A549 (cell line): ENCODE data around the gene COL15A1. TPM values are rescaled to one million over a fixed set of nuclear protein-coding genes. Genes with fewer than 3 reads are reported as not detected.

Experiments used
- ATAC-seq, 2 experiments: fragments of 200-7000 bp in 1 of 2; fragments of >200 bp in 1 of 2; cut with Nextera tagmentation in 1 of 2; cut with Tn5 transposase in 1 of 2; 3 replicates each; pipeline versions ENCODE4 v1.8.0 to v1.9.1; 2018 to 2020; ENCODE audit warnings: mild to moderate bottlenecking in 1 of 2, moderate library complexity in 1 of 2
- CTCF ChIA-PET: fragments of 300-600 bp; sonication (Branson Sonifier 250); formaldehyde crosslinking; extraction: SDS; loops from one replicate; lab custom pipeline; 2021; ENCODE audit warnings: antibody characterized with exemption, inconsistent platforms; lab: Yijun Ruan, JAX
- POLR2A ChIA-PET: fragments of 350-600 bp; formaldehyde crosslinking; extraction: SDS; loops from one replicate; lab custom pipeline; 2021; ENCODE audit warnings: antibody characterized with exemption, inconsistent platforms; lab: Yijun Ruan, JAX
- DNase-seq, 2 experiments: peaks; one replicate each; pipeline versions ENCODE4 v3.0.0 to v3.0.0-alpha.2; 2011 to 2016; ENCODE audit warnings: low read depth in 1 of 2, low spot score in 1 of 2
- FAIRE-seq: peaks from 2 replicates; lab custom pipeline; 2011; peaks lifted over from hg19 to GRCh38; lab: Jason Lieb, UNC
- H3K27ac ChIP-seq, 2 experiments: fragments of >200 bp; sonication (Bioruptor Twin); formaldehyde crosslinking; 3 replicates each; pipeline ENCODE4 v1.5.1; 2016 to 2017
- H3K4me1 ChIP-seq: fragments of >200 bp; sonication (Bioruptor Twin); formaldehyde crosslinking; 3 replicates; pipeline ENCODE4 v1.6.1; 2016
- H3K4me2 ChIP-seq: fragments of >200 bp; sonication (Bioruptor Twin); formaldehyde crosslinking; 3 replicates; pipeline ENCODE4 v1.6.1; 2016
- H3K4me3 ChIP-seq: fragments of >200 bp; sonication (Bioruptor Twin); formaldehyde crosslinking; 3 replicates; pipeline ENCODE4 v1.5.1; 2016
- H3K9me3 ChIP-seq: fragments of >200 bp; sonication (Bioruptor Twin); formaldehyde crosslinking; 3 replicates; pipeline ENCODE4 v1.6.1; 2016
- CBX2 ChIP-seq: fragments of 200-600 bp; sonication (generic); IDR thresholded peaks from 2 replicates; pipeline ENCODE4 v1.6.1; 2016; ENCODE audit warnings: low read depth, mild to moderate bottlenecking, borderline replicate concordance
- CEBPB ChIP-seq, 2 experiments: fragments of >200 bp in 1 of 2; sonication (Bioruptor Twin) in 1 of 2; formaldehyde crosslinking in 1 of 2; IDR thresholded peaks; 2 replicates each; pipeline ENCODE4 v1.6.1; 2012 to 2016
- CHD4 ChIP-seq: fragments of 200-600 bp; sonication (generic); IDR thresholded peaks from 2 replicates; pipeline ENCODE4 v1.6.1; 2016; ENCODE audit warnings: antibody characterized with exemption, mild to moderate bottlenecking, borderline replicate concordance
- EHF ChIP-seq: fragments of 250-450 bp; sonication (Bioruptor Pico); IDR thresholded peaks from 2 replicates; pipeline ENCODE4 v1.5.0; 2020; ENCODE audit warnings: mild to moderate bottlenecking
- EP300 ChIP-seq, 2 experiments: fragments of >200 bp; sonication (Bioruptor Twin); formaldehyde crosslinking; IDR thresholded peaks; 2 replicates in 1 of 2; 3 replicates in 1 of 2; pipeline ENCODE4 v1.6.1; 2016 to 2017
- GATA3 ChIP-seq: IDR thresholded peaks from 2 replicates; pipeline ENCODE4 v1.6.1; 2012; ENCODE audit warnings: borderline replicate concordance
- JUN ChIP-seq, 2 experiments: fragments of >200 bp; sonication (Bioruptor Twin); formaldehyde crosslinking; IDR thresholded peaks; 2 replicates in 1 of 2; 3 replicates in 1 of 2; pipeline ENCODE4 v1.6.1; 2016 to 2017
- KDM5A ChIP-seq: fragments of 200-600 bp; sonication (generic); IDR thresholded peaks from 2 replicates; pipeline ENCODE4 v1.6.1; 2016; ENCODE audit warnings: antibody characterized with exemption, mild to moderate bottlenecking
- MAFK ChIP-seq: fragments of 450-650 bp; IDR thresholded peaks from 2 replicates; pipeline ENCODE4 v1.6.1; 2014; ENCODE audit not compliant: partially characterized antibody
- NR3C1 ChIP-seq: fragments of >200 bp; sonication (Bioruptor Twin); formaldehyde crosslinking; IDR thresholded peaks from 3 replicates; pipeline ENCODE4 v1.6.1; 2017
- PHF8 ChIP-seq: fragments of 200-600 bp; sonication (generic); IDR thresholded peaks from 2 replicates; pipeline ENCODE4 v1.6.1; 2016; ENCODE audit warnings: low read depth, mild to moderate bottlenecking, antibody characterized with exemption, moderate library complexity, borderline replicate concordance
- POLR2AphosphoS2 ChIP-seq: conservative IDR thresholded peaks from 2 replicates; pipeline ENCODE4 v1.6.1; 2012; ENCODE audit warnings: low read length, improper control_type of control experiment, inconsistent platforms
- RFX5 ChIP-seq: fragments of 450-650 bp; IDR thresholded peaks from 2 replicates; pipeline ENCODE4 v1.7.1; 2014; ENCODE audit warnings: antibody characterized with exemption, mild to moderate bottlenecking, moderate library complexity
- SMC3 ChIP-seq: fragments of >200 bp; sonication (Bioruptor Twin); formaldehyde crosslinking; IDR thresholded peaks from 3 replicates; pipeline ENCODE4 v1.6.1; 2018; ENCODE audit warnings: inconsistent platforms
- ZC3H11A ChIP-seq: fragments of 450-650 bp; IDR thresholded peaks from 2 replicates; pipeline ENCODE4 v1.6.1; 2014; ENCODE audit warnings: antibody characterized with exemption, mild to moderate bottlenecking
- ZNF302 ChIP-seq: fragments of 250-450 bp; sonication (Bioruptor Pico); IDR thresholded peaks from 2 replicates; pipeline ENCODE4 v1.9.0; 2021; ENCODE audit warnings: inconsistent platforms, mild to moderate bottlenecking, moderate library complexity
- WGBS: methylation state at CpG from one replicate; pipeline ENCODE4 v1.1.6; 2017; ENCODE audit errors: missing lambda C conversion rate; 5-methylcytosine and 5-hydroxymethylcytosine counted together
- polyA plus RNA-seq, 4 experiments: library from polyadenylated mRNA; depleted of rRNA in 3 of 4; stranded (reverse); fragments of >200 nt; fragmentation: RNase III in 1 of 4; extraction: RNeasy Plus Mini Kit Qiagen cat#74134 plus additional on column Dnase treatment in 1 of 4; gene quantifications; 2 replicates in 3 of 4; 3 replicates in 1 of 4; pipeline ENCODE4 v1.2.3, GENCODE V29; 2011 to 2017
- TF ChIP-seq, protein P1 (sequence below): IDR thresholded peaks from 2 replicates; pipeline ENCODE4 v1.6.1; 2012
- TF ChIP-seq, protein P2 (sequence below): IDR thresholded peaks from 2 replicates; pipeline ENCODE4 v1.6.1; 2012; ENCODE audit warnings: low read depth, borderline replicate concordance
- TF ChIP-seq, protein P3 (sequence below): fragments of >200 bp; sonication (Bioruptor Twin); formaldehyde crosslinking; IDR thresholded peaks from 3 replicates; pipeline ENCODE4 v1.5.1; 2016

COL15A1 gene
- polyA plus RNA-seq, 2 of the 4 experiments (the other 2 are of a cell fraction) = 0.09 to 0.12 TPM

DNA sequence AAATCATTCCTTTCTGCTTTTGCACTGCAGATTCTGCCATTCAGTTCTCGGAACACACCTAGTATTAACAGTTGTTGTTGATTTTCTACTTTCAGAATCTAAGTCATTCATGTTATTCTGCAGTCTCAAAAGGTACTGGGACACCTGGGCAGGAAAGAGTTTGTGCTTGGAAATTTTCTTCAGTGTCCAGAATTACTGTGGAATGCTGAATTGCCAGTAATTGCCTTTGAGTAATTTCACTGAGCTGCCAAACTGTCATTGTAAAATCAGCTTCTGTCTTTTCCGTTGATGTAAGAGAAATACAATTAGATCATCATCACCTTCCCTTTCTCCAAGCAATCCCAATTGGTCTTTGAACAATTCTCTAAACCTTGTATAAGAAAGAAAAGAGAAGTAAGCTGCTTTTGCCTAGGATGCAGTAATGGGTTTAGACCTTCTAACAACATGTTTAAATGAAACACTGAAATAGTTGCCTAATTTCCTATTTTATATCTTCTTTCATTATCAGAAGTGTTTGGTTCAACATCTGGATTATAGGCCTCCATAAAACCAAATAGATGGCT, 85.5 kb downstream of the COL15A1 start:
- no peaks in the 10 kb centered on the region for H3K4me1 ChIP-seq
- WGBS = 75% methylated on average over 2 of the region's 2 CpGs

DNA sequence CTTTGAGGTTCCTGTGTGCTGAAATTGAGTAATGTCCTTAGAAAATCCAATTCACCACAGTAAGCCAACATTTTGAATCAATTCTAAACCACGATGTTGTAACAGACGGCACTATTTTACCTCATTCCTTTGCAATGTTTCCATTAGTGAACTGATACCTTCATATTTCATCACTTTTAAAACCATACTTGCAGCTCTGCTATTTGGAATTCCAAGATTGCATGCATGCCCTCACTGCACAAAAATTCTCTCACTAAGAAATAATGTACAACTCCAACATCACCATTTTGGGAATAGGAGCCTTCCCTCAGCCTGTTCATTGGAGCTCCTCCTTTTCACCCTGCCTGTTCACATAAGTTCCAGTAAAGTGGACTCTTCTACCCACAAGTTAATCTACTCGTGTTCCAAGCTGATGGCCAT, 86.4 kb downstream of the COL15A1 start:
- 26% methylated on average over 3 of the region's 3 CpGs for WGBS
- ATAC-seq = no peak
- ChIA-PET CTCF (interaction anchor here (0.5 to 1.4 kb wide), 3 partner anchors 104 to 332 kb away, joined by 3 read pairs; no protein-coding TSS in a partner anchor), POLR2A (no interaction called here)
- H3K4me1 ChIP-seq = no peaks in the 10 kb centered on the region
- FAIRE-seq = no peak
- H3K27ac ChIP-seq = no peak overlapping the region
- DNase-seq = no peak
- TF ChIP-seq, protein P1, sequence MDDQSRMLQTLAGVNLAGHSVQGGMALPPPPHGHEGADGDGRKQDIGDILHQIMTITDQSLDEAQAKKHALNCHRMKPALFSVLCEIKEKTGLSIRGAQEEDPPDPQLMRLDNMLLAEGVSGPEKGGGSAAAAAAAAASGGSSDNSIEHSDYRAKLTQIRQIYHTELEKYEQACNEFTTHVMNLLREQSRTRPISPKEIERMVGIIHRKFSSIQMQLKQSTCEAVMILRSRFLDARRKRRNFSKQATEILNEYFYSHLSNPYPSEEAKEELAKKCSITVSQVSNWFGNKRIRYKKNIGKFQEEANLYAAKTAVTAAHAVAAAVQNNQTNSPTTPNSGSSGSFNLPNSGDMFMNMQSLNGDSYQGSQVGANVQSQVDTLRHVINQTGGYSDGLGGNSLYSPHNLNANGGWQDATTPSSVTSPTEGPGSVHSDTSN = no peak
- TF ChIP-seq EHF (CRISPR knock-in tag) (no peak), ZC3H11A (no peak), KDM5A (no peak), ZNF302 (CRISPR knock-in tag) (no peak)
- TF ChIP-seq, protein P2, sequence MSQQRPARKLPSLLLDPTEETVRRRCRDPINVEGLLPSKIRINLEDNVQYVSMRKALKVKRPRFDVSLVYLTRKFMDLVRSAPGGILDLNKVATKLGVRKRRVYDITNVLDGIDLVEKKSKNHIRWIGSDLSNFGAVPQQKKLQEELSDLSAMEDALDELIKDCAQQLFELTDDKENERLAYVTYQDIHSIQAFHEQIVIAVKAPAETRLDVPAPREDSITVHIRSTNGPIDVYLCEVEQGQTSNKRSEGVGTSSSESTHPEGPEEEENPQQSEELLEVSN = no peak
- TF ChIP-seq, all 56 proteins: peak for 0
- Histone ChIP-seq H3K9me3 (no peaks in the 10 kb centered on the region), H3K4me3 (no peak overlapping the region), H3K4me2 (no peak overlapping the region)

More for the DNA sequence above, 85.5 kb downstream of the COL15A1 start:
- POLR2A ChIA-PET = no interaction called here
- CTCF ChIA-PET = no interaction called here
- Histone ChIP-seq H3K9me3 (no peaks in the 10 kb centered on the region), H3K27ac (no peak overlapping the region), H3K4me2 (no peak overlapping the region)
- no peak for TF ChIP-seq PHF8
- TF ChIP-seq RFX5 = no peak
- TF ChIP-seq GATA3 = no peak
- no peak for TF ChIP-seq CBX2
- TF ChIP-seq, all 56 proteins: peak for 0
- no peak for ATAC-seq
- no peak for FAIRE-seq
- no peak for DNase-seq
- no peak overlapping the region for H3K4me3 ChIP-seq

DNA sequence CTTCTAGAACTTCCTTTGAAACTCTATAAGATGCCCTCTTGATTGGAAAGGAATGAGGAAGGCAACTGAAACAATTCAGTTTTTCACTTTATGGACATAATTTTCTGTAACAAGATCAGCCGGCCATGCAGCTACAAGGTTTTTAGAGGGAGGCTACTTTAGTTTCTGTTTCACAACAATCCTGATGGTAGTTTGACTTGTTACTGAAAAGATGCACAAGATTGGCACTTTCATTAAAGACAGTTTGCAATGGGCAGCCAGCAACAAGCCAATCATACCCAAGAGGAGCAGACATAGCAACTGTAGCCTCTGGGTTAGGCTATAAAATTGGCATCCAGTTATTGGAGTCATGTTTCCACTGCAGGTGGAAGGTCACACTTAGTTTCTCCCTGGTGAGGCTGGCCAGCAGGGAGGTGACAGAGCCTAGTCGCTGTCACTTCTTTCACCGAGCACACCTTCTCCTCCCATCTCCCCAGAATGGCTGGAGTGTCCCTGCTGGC, 87.0 kb downstream of the COL15A1 start:
- no peak for TF ChIP-seq ZNF302 (CRISPR knock-in tag)
- no peak for TF ChIP-seq CHD4
- no peak for TF ChIP-seq MAFK
- no peak for TF ChIP-seq POLR2AphosphoS2
- no peak for TF ChIP-seq NR3C1
- TF ChIP-seq JUN (IDR thresholded peaks at IDR 0.05) = no peak
- no peak for TF ChIP-seq EP300 (IDR thresholded peaks at IDR 0.05)
- no peak for TF ChIP-seq SMC3
- TF ChIP-seq EHF (CRISPR knock-in tag) = no peak
- no peak for TF ChIP-seq PHF8
- no peak for TF ChIP-seq CEBPB (IDR thresholded peaks at IDR 0.05)
- TF ChIP-seq, protein P3, sequence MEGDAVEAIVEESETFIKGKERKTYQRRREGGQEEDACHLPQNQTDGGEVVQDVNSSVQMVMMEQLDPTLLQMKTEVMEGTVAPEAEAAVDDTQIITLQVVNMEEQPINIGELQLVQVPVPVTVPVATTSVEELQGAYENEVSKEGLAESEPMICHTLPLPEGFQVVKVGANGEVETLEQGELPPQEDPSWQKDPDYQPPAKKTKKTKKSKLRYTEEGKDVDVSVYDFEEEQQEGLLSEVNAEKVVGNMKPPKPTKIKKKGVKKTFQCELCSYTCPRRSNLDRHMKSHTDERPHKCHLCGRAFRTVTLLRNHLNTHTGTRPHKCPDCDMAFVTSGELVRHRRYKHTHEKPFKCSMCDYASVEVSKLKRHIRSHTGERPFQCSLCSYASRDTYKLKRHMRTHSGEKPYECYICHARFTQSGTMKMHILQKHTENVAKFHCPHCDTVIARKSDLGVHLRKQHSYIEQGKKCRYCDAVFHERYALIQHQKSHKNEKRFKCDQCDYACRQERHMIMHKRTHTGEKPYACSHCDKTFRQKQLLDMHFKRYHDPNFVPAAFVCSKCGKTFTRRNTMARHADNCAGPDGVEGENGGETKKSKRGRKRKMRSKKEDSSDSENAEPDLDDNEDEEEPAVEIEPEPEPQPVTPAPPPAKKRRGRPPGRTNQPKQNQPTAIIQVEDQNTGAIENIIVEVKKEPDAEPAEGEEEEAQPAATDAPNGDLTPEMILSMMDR = no peak
- TF ChIP-seq GATA3 = no peak
- WGBS = 58% methylated on average over 3 of the region's 3 CpGs
- no peaks in the 10 kb centered on the region for H3K4me1 ChIP-seq
- POLR2A ChIA-PET = no interaction called here
- H3K4me3 ChIP-seq = no peak overlapping the region
- DNase-seq = no peak
- H3K27ac ChIP-seq = no peak overlapping the region
- H3K4me2 ChIP-seq = no peak overlapping the region
- ATAC-seq = no peak
- FAIRE-seq = no peak
- no peaks in the 10 kb centered on the region for H3K9me3 ChIP-seq
- CTCF ChIA-PET = interaction anchor here (0.5 to 1.4 kb wide), 3 partner anchors 103 to 333 kb away, joined by 3 read pairs; no protein-coding TSS in a partner anchor
